GM12878 (cell line): ENCODE data around the gene TRPM8. TPM values are rescaled to one million over a fixed set of nuclear protein-coding genes. Genes with fewer than 3 reads are reported as not detected.

Experiments used
- ATAC-seq: fragments of 200-7000 bp; cut with Tn5 transposase; 3 replicates; pipeline ENCODE4 v1.9.1; 2020; ENCODE audit warnings: mild to moderate bottlenecking, moderate library complexity
- BruUV-seq: library from RNA; stranded (reverse); fragments of 400-500 nt; replicated peaks from 2 replicates; lab custom pipeline; 2021; lab: Mats Ljungman, UMichigan
- CTCF ChIA-PET: fragments of 300-600 bp; sonication (Branson Sonifier 250); formaldehyde crosslinking; extraction: SDS; loops from one replicate; lab custom pipeline; 2021; ENCODE audit warnings: inconsistent platforms; lab: Yijun Ruan, JAX
- POLR2A ChIA-PET: fragments of 350-600 bp; formaldehyde crosslinking; extraction: SDS; loops from one replicate; lab custom pipeline; 2021; ENCODE audit warnings: inconsistent platforms; lab: Charles Lee
- RAD21 ChIA-PET: fragments of 300-600 bp; sonication (Branson Sonifier 250); formaldehyde crosslinking; loops from one replicate; lab custom pipeline; 2023; ENCODE audit warnings: antibody characterized with exemption; ENCODE audit not compliant: unreplicated experiment; lab: Charles Lee
- SMC1A ChIA-PET: fragments of 300-600 bp; sonication (Branson Sonifier 250); formaldehyde crosslinking; loops from one replicate; lab custom pipeline; 2023; ENCODE audit not compliant: unreplicated experiment, uncharacterized antibody; lab: Charles Lee
- DNase-seq: peaks from one replicate; pipeline ENCODE4 v3.0.0-alpha.2; 2011; ENCODE audit warnings: low read depth, low spot score
- FAIRE-seq: peaks from 3 replicates; lab custom pipeline; 2011; peaks lifted over from hg19 to GRCh38; lab: Jason Lieb, UNC
- H2AFZ ChIP-seq: 2 replicates; pipeline ENCODE4 v1.6.0; 2011; ENCODE audit warnings: low read depth, low read length, control low read depth; ENCODE audit not compliant: control insufficient read depth
- H3K27ac ChIP-seq: 2 replicates; pipeline ENCODE4 v1.5.1; 2011; ENCODE audit warnings: control low read depth; ENCODE audit not compliant: control insufficient read depth, insufficient read depth
- H3K27me3 ChIP-seq, 2 experiments: replicated peaks in 1 of 2; 2 replicates each; pipeline versions ENCODE4 v1.6.0 to v1.6.1; 2011; ENCODE audit warnings: low read length in 1 of 2; ENCODE audit not compliant: control insufficient read depth in 2 of 2, insufficient read depth in 2 of 2
- H3K36me3 ChIP-seq, 2 experiments: 2 replicates each; pipeline ENCODE4 v1.5.1; 2011; ENCODE audit warnings: low read length in 1 of 2; ENCODE audit not compliant: control insufficient read depth in 2 of 2, insufficient read depth in 2 of 2
- H3K4me1 ChIP-seq: 2 replicates; pipeline ENCODE4 v1.6.1; 2011; ENCODE audit warnings: mild to moderate bottlenecking, low read length, moderate library complexity, mixed read lengths; ENCODE audit not compliant: control insufficient read depth, insufficient read depth
- H3K4me2 ChIP-seq: 2 replicates; pipeline ENCODE4 v1.6.0; 2011; ENCODE audit warnings: control low read depth; ENCODE audit not compliant: control insufficient read depth, insufficient read depth
- H3K4me3 ChIP-seq: fragments of 200-600 bp; sonication (generic); 2 replicates; pipeline ENCODE4 v1.5.1; 2016
- H3K79me2 ChIP-seq: 2 replicates; pipeline ENCODE4 v1.6.0; 2011; ENCODE audit warnings: low read length; ENCODE audit not compliant: control insufficient read depth, insufficient read depth
- H3K9ac ChIP-seq: 2 replicates; pipeline ENCODE4 v1.8.0; 2011; ENCODE audit warnings: low read length, control low read depth, mixed read lengths; ENCODE audit not compliant: control insufficient read depth, insufficient read depth
- H3K9me3 ChIP-seq: replicated peaks from 3 replicates; pipeline ENCODE4 v1.5.1; 2011; ENCODE audit warnings: mild to moderate bottlenecking, low read length; ENCODE audit not compliant: control insufficient read depth, insufficient read depth
- H4K20me1 ChIP-seq: 2 replicates; pipeline ENCODE4 v1.6.0; 2011; ENCODE audit not compliant: control insufficient read depth, insufficient read depth
- CTCF ChIP-seq, 3 experiments: IDR thresholded peaks in 2 of 3; conservative IDR thresholded peaks in 1 of 3; 2 replicates each; pipeline ENCODE4 v1.5.1; 2011; ENCODE audit warnings: low read depth in 3 of 3, low read length in 3 of 3, mild to moderate bottlenecking in 3 of 3, control low read depth in 2 of 3, moderate library complexity in 2 of 3, inconsistent platforms in 1 of 3, mixed read lengths in 1 of 3; ENCODE audit not compliant: control insufficient read depth in 2 of 3, insufficient read depth in 1 of 3; ENCODE audit errors: extremely low read depth in 1 of 3
- GATAD2B ChIP-seq: fragments of 450-650 bp; conservative IDR thresholded peaks from 2 replicates; pipeline ENCODE4 v1.6.1; 2017; ENCODE audit warnings: low read depth, mild to moderate bottlenecking, moderate library complexity
- MTA3 ChIP-seq: IDR thresholded peaks from 2 replicates; pipeline ENCODE4 v1.6.1; 2012; ENCODE audit warnings: low read length, inconsistent platforms, borderline replicate concordance
- MYB ChIP-seq: fragments of 150-350 bp; IDR thresholded peaks from 2 replicates; pipeline ENCODE4 v1.6.1; 2014; ENCODE audit warnings: mild to moderate bottlenecking, low read depth, low read length, borderline replicate concordance
- NBN ChIP-seq: fragments of 450-650 bp; IDR thresholded peaks from 2 replicates; pipeline ENCODE4 v1.6.1; 2016
- NFXL1 ChIP-seq: fragments of 450-650 bp; IDR thresholded peaks from 2 replicates; pipeline ENCODE4 v1.6.1; 2017; ENCODE audit warnings: antibody characterized with exemption, mild to moderate bottlenecking, borderline replicate concordance
- SKIL ChIP-seq: fragments of 450-650 bp; IDR thresholded peaks from 2 replicates; pipeline ENCODE4 v1.6.1; 2017; ENCODE audit warnings: mild to moderate bottlenecking, low read depth, inconsistent platforms; ENCODE audit not compliant: poor library complexity, severe bottlenecking
- STAT1 ChIP-seq: fragments of 450-650 bp; conservative IDR thresholded peaks from 2 replicates; pipeline ENCODE4 v1.6.1; 2014; ENCODE audit warnings: antibody characterized with exemption, mild to moderate bottlenecking
- TCF7 ChIP-seq: IDR thresholded peaks from 2 replicates; pipeline ENCODE4 v1.6.1; 2014; ENCODE audit warnings: antibody characterized with exemption, borderline replicate concordance
- WGBS: methylation state at CpG from one replicate; pipeline ENCODE4 v1.1.6; 2016; ENCODE audit warnings: low lambda C conversion rate; ENCODE audit not compliant: insufficient replicate concordance, insufficient coverage; ENCODE audit errors: missing lambda C conversion rate; 5-methylcytosine and 5-hydroxymethylcytosine counted together
- in situ Hi-C: fragments of 300-500 bp; cut with MboI; formaldehyde crosslinking; loops from 9 replicates; pipeline ENCODE4 v1.14.3; 2018; ENCODE audit warnings: mixed read lengths
- intact Hi-C: fragments of 100-400 bp; cut with micrococcal nuclease; formaldehyde crosslinking; loops from one replicate; pipeline ENCODE4 v1.14.2; 2022; ENCODE audit not compliant: unreplicated experiment
- polyA plus RNA-seq, 11 experiments: library from polyadenylated mRNA; depleted of rRNA in 4 of 11; unstranded in 6 of 11; stranded (reverse) in 5 of 11; fragments of >200 nt; fragmentation: Nextera tagmentation in 4 of 11; fragmentation: Illumina TruSeq in 1 of 11; extraction: Ambion mirVana in 4 of 11; extraction: Trizol in 1 of 11; gene quantifications; 1 replicate in 1 of 11; 2 replicates in 10 of 11; pipeline versions ENCODE4 v1.2.1 to v1.2.3, GENCODE V29; 2011 to 2016; ENCODE audit warnings: inconsistent platforms in 2 of 11, missing spikeins in 2 of 11, low read depth in 1 of 11
- total RNA-seq, 4 experiments: library from RNA; depleted of rRNA in 3 of 4; stranded (reverse); fragments of >200 nt in 3 of 4; fragmentation: Illumina TruSeq in 1 of 4; extraction: Trizol in 1 of 4; gene quantifications; 2 replicates each; pipeline versions ENCODE4 v1.2.1 to v1.2.3, GENCODE V29; 2013 to 2021

Gene TRPM8
- total and polyA plus RNA-seq, 10 of the 15 experiments (the other 5 are each of a cell fraction or from before 2014, with no cell fraction given): 3.9 TPM; not detected in 9

GRCh38 chr2:234019896-234020295 is 102.7 kb downstream of the TRPM8 start (continued):
- no peak for TF ChIP-seq CTCF (IDR thresholded peaks at IDR 0.05 in 2 of 3, conservative IDR thresholded peaks at IDR 0.05 in 1 of 3; ENCODE audit: control insufficient read depth in 2 of 3, extremely low read depth in 1 of 3, insufficient read depth in 1 of 3, low read depth in 3 of 3, low read length in 3 of 3)
- TF ChIP-seq STAT1: no peak
- TF ChIP-seq NFXL1: no peak
- no peak for TF ChIP-seq GATAD2B
- no peak for TF ChIP-seq SKIL
- TF ChIP-seq MTA3: no peak
- no peak for TF ChIP-seq NBN

GRCh38 chr2:234020332-234020731 is 103.2 kb downstream of the TRPM8 start:
- Histone ChIP-seq H3K27ac (no peak overlapping the region), H3K4me3 (no peak overlapping the region), H3K9ac (no peak overlapping the region), H3K27me3 (peaks cover 1 to 5% of the 10 kb centered on the region in 2 experiments; a peak in 2 of 4 replicates), H3K9me3 (no peaks in the 10 kb centered on the region; the same call in 1 of the 3 replicates), H3K79me2 (no peaks in the 10 kb centered on the region), H3K4me2 (no peak overlapping the region), H2AFZ (no peak overlapping the region), H3K4me1 (peaks cover 3% of the 10 kb centered on the region; the same call in 1 of the 2 replicates), H3K36me3 (no peaks in the 10 kb centered on the region), H4K20me1 (no peaks in the 10 kb centered on the region)
- intact Hi-C loops (no loop called here), in situ Hi-C loops (no loop called here)
- DNase-seq (no peak), ATAC-seq (no peak), FAIRE-seq (no peak)
- no TSS peak for BruUV-seq
- TF ChIP-seq TCF7: no peak
- no peak for TF ChIP-seq MYB
- ChIA-PET RAD21 (no interaction called here), POLR2A (no interaction called here), CTCF (no interaction called here), SMC1A (interaction anchor here (0.9 kb wide), 1 partner anchor 11 kb away, joined by 3 read pairs; no protein-coding TSS in a partner anchor)
- 46% methylated on average over 2 of the region's 2 CpGs for WGBS
